ENCODE data around the gene NEK7.
"Not testable (repeated sequence)": the region's sequence is repeated elsewhere in the genome, so short reads cannot be mapped to it uniquely, and the experiment has no call there.

Gene NEK7

DNA sequence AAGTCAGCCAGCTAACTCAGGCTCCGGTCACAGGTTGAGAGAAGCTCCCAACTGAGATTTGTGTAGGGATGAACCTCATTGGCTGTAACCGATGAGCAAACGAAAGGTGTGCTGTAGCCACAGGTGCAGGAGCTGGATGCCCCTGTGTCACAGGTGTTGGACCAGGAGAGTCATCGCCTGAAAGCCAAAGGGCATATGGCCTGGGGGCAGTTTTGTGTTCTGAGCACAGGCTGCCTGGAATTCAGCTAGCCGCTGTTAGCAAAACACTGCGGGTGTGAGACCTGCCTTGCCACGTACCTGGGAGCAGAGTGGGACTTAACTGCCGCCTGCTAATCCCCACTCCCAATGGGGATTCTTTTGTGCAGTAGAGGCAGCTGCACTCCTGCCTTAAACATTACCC lies 55.3 kb downstream of the NEK7 start:
- DNase-seq, result no peak

DNA sequence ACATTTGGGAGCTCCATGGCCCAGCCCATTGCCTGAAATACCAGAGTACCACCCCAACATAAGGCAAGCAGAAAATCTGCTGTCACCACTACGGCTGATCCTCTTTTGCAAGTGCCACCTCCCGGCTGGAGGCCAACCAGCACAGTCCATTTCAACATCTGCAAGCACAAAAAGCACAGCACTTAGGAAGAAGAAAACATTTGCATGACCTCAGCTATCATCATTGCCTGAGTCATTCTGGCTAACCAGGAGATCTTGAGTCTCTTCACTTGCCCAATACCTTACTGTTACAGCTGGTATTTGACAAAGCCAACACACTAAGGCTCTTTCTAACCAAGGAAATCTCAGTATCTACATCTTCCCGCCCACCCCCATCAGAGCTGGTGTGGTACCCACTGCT lies 55.9 kb downstream of the NEK7 start:
- DNase-seq, result no peak

DNA sequence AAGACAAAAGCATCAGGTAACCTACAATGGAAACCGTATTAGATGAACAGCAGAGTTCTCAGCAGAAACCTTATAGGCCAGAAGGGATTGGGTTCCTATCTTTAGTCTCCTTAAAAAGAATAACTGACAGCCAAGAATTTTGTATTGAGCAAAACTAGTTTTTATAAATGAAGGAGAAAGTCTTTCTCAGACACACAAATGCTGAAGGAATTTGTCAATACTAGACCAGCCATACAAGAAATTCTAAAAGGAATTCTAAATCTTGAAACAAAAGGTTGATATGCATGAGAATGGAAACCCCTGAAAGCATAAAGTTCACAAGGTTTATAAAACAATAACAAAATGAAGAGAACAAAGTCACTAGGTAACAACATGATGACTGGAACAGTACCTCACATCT lies 58.1 kb downstream of the NEK7 start:
- no peak for DNase-seq

DNA sequence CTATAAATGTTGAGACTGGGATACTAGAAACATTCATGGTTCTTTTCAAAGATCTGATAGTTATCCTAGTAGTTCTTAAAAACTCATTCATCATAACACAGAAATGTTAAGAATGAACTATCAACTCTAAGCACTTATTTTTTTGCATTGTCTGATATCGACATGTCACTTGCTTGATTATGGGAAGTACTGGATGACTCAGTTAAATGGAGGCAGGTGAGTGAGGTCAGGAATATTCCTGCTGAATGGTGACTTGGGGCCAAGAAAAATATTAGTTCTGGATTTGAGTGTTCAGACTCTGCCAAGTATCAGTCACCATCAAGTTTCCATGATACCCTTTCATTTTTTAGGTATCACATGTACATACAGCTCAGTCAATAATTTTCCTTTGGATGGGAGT lies 63.6 kb downstream of the NEK7 start:
- DNase-seq, result no peak

DNA sequence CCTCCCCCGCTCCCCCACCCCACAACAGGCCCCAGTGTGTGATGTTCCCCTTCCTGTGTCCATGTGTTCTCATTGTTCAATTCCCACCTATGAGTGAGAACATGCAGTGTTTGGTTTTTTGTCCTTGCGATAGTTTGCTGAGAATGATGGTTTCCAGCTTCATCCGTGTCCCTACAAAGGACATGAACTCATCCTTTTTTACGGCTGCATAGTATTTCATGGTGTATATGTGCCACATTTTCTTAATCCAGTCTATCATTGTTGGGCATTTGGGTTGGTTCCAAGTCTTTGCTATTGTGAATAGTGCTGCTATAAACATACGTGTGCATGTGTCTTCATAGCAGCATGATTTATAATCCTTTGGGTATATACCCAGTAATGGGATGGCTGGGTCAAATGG lies 70.2 kb downstream of the NEK7 start:
- DNase-seq, result not testable (repeated sequence)

DNA sequence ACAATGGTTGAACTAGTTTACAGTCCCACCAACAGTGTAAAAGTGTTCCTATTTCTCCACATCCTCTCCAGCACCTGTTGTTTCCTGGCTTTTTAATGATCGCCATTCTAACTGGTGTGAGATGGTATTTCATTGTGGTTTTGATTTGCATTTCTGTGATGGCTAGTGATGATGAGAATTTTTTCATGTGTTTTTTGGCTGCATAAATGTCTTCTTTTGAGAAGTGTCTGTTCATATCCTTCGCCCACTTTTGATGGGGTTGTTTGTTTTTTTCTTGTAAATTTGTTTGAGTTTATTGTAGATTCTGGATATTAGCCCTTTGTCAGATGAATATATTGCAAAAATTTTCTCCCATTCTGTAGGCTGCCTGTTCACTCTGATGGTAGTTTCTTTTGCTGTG lies 70.7 kb downstream of the NEK7 start:
- DNase-seq, result not testable (repeated sequence)

DNA sequence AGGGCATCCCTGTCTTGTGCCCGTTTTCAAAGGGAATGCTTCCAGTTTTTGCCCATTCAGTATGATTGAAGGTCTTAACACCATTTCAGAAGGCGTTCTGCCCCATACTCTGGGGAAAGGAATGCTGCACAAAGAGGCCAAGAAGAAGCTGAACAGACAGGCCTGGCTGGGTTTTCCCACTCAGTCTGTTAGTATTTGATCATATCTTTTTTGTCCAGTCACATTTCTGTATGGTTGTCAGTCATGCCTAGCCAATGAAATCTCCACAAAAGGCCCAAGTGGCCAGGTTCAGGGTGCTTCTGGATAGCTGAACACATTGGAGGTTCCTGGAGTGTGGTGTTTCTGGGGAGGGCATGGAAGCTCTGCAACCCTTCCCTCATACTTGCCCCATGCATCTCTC lies 72.1 kb downstream of the NEK7 start:
- no peak for DNase-seq

DNA sequence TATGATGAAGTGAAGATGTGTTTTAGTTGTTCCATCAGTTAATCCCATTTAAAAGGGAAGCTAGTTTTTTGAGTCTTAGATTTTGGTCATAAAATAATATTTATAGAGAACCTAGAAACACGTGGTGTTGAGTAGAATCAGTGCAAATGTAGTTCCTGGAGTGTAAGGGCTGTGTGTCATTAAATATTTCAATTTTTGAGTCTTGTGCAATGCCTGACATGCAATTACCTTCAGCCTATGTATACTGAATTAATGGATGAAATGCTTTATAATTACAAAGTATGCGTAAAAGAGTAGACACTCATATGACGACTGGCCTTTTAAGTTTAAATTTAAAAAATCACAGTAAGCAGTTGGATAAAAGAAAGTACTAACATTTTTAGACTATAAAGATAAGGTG lies 75.0 kb downstream of the NEK7 start:
- DNase-seq, result no peak

DNA sequence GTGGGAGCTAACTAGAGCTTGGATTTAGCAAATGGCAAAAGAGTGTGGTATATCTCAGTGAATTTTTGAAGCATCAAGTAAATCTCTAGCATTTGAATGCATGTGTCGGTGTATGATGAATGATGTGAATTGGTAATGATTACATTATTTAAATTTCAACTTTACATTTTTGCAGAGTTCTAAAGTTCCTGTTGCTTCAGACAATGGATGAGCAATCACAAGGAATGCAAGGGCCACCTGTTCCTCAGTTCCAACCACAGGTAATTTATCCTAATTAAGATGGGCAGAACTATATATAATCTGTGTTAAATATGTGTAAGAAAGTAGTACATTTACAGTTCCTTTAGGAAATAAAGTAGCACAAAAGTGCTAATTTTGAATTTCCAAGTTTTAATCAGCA lies 75.6 kb downstream of the NEK7 start:
- no peak for DNase-seq

DNA sequence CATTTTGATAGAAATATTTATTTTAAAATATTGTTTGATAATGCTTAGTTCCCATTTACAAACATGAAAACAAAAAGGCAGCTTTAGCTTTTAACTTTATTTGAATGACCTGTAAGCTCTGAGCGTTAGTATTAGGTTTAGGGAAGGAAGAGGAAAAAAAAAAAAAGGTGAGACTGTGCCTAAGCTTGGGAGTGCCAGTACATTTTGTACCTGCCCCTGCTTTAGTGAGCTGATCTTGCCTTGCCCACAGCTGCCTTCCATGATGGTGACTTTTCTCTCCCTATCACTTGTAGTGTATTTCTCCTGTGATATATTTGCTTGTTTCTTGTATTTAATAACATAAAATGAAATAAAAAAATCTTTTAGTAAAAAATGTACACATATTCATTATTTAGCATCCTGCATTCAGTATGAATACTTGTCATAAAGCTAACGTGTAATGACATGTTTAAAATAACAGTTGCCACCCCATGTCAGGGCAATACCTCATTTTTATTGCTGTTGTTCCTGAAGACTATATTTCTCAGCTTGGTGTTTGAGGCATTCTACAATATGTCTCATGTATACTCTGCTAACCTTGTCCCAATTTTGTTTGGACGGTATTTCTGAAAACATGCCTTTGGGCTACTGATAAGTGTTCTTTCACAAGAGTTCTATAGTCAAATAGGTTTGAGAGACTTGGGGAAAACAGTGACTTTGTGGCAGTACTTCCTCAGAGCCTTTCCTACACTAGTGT lies 76.3 kb downstream of the NEK7 start:
- no peak for DNase-seq

DNA sequence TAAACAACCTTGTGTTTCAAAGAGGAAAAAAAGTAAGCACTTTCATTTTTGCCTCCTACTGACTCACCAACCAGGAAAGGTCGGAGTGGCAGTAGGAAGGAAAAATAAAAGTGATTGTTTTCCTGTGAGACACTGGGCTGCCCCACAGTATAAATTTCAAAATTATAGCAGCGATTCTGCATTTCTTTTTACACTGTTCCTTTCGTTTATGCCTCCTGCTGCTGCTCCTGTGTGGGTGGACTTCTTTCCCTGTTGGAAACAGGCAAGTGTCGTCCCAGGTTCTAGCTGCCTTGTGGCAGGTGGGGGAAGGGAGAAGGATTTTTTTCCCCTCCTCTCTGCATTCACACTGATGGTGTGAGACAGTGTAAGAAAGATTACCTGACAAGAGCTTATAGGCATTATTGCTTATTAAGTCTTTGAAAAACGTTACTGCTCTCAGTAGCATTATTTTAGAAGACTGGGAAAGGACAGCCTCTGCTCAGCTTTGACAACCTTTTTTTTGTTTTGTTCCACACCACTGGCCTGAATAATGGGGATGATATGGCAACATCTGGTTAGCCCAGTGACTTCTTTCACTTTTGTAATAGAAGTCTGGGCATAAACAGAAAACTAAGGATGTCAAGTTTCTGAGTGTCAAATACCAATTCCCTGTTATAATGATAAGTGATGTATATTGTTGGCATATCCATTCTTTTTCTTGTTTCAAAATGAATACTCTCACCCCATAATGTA lies 77.9 kb downstream of the NEK7 start:
- no peak for DNase-seq

DNA sequence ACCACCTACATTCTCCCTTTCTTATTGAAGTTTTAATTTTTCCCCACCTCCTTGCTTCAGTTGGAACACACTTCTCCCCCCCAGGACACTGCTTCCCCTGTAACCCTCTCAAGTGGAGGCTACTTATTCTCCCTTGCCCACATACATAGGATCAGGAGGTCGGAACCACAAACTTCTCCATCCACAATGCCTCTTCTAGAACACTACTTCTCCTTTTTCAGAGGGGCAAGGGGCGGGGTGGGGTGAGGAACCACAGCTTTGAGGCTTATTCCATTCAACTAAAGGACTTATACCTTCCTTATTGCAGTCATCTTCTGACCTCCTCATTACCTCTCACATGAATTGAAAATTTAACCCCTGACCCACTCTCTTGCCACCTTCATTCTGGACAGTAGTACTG lies 81.3 kb downstream of the NEK7 start:
- no peak for DNase-seq

DNA sequence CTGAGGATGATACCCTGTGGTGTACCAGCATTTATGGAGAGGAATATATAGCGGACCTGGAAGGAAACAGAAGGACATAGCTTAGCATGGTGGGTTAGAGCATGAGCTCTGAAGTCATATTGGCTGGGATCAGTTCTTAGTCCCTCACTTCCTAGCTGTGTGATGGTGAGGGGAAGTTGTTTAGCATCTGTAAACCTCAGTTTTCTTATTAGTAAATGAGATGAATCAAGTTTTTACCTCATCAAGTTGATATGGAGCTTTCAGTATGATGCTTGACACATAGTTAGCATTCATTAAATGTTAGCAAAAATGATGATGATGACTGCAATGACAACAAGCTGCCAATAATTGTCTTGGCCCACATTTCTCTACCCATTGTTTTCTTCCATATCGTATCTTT lies 84.8 kb downstream of the NEK7 start:
- no peak for DNase-seq

DNA sequence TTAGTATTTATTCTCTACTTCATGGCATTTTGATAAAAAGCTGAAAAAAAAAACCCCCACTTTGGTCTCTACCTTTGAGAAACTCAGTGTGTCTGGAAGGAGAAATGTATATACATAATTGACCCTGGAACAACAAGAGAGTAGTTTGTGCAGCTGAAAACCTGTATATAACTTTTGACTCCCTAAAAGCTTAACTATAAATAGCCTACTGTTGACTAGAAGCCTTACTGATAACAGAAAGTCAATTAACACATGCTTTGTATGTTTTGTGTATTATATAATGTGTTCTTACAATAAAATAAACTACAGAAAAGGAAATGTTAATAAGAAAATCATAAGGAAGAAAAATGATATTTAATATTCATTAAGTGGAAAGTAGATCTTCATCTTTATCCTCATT lies 88.0 kb downstream of the NEK7 start:
- DNase-seq, result no peak

DNA sequence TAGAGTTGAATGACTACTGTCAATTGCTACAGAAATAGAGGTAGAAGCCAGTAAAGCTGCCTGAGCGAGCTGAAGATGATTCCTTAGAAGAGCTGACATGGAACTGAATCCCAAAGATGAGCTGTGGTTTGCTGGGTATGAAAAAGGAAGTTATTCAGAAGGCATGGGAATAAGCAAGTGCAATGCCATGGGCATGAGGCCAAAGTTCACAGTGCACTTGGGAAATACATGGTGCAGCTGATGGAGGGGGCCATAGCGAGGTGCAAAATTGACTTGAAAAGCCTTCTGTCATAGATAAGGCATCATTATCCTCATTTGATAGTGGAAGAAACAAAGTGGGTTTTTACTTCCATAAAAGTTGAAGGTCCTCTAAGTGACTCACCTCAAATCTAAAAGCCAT lies 88.6 kb downstream of the NEK7 start:
- no peak for DNase-seq

DNA sequence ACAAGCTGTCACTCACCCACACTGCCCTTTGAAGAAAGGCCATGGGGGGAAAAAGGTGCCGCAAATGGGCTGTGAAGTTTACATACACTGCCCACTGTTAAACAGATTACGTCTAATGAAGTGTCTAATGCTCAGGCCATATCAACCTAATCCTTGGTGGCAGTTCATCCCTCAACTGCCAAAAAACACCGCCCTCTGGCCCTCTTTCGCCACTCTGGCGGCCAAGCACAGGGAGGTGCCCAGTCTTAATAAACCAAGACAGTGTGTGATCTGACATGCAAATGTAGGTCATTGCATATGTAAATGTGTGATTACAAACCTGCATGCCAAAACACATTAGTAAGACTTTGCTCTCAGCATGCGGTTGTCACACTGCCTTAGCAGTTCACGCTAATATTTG lies 89.5 kb downstream of the NEK7 start:
- DNase-seq, result no peak

DNA sequence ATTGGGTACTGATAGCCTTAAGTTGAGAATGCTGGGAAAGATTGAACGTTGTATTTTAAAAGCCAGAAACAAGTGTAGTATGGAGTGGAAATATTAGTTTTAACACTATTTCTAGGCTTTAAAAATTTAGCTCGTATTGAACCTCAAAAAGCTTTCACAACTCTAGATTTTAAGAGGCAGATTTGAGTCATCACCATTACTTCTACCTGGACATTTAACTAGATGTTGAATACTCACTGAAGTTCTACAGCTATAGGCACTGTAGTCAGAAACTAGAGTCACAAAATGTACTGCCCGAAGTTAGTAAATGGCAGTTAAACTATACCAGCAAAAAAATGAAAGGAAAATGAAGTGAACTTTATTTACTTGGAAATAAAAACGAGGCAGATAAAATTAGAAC lies 96.5 kb downstream of the NEK7 start:
- DNase-seq, result no peak

DNA sequence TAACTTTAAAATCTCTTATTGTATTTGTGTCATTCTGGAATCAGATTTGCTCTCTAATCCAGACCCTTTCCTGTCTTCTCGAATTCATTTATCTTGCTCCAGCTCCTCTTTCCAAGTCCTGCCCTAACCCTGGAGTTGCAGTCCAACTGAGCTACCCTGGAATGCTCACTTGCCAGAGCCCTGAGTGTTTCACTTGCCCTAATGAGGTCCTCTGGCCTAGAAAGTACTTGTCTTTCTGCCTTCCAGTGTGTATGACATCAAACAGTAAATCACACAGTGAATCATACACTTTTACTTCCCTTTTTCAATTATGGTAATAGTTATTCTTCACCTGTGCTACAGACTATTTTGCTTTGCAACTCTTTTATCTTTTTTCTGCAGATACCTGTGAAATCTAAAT lies 96.9 kb downstream of the NEK7 start:
- DNase-seq, result no peak

DNA sequence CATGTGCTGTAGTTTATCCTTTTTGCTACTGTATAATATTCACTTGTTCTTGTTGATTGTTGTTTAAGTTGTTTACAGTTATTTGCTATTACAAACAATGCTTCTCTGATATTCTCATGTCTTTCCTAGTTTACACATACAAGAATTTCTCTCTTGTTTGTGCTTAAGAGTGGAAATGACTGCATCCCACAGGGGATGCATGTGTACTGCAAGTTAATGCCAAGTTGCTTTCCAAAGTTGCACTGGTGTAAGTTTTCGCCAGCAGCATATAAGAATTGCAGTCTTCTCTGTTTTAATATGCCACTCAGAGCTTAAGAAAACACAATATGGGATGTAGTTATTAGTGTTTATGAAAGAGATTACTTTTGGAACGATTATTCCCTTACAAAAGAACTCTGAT lies 97.7 kb downstream of the NEK7 start:
- DNase-seq, result no peak

DNA sequence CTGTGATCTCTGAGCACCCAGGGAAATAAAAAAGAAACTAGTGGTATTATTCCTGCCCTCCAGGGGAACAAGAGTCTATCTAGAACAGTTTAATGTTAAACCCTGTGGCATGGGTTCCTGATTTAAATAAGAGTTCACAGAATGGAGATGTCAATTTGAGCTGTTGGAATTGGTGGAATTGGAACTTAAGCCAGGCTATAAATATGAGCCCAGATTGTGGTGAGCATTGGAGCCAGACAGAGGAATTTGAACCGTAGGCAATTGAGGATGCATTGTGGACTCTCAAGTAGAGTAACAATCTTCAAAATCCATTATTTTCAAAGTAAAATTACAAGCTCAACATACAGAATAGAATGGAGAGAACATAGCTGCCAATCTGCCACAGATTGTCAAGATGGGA lies 98.2 kb downstream of the NEK7 start:
- no peak for DNase-seq

DNA sequence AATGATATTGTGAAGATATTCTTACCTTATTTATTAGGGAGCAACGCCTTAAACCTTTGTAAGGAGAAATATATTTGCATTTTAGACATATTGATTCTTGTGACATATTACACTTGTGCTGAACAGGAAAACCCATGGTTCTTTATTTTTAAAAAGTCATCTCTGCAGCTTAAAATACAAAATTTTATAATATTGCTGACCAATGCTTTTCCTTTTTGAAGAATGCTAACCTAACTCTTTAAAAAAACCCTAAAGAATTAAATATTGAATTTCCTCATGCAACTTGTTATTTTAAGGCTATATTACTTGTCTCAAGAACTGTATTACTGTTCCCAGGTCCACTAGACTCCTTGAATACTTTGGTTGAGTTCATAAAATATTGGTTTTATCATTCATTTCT lies 99.0 kb downstream of the NEK7 start:
- no peak for DNase-seq

DNA sequence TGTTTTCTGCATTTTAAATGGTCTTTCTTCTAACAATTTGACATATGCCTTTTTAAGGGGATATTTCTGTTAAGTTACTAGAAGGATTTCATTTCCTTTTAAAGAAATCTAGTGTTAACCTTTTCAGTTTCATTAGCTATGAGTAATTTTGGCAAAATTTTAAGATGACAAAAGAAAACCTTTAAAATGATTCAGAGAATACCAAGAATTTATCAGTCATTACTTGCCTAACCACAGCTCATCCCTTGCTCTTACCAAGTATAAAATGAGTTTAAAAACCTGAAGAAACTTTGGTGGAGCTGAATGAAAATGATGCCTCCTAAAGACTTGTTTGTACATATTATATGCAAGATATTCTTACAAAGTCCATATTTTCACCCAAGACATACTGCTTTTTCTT lies 101.7 kb downstream of the NEK7 start:
- no peak for DNase-seq

DNA sequence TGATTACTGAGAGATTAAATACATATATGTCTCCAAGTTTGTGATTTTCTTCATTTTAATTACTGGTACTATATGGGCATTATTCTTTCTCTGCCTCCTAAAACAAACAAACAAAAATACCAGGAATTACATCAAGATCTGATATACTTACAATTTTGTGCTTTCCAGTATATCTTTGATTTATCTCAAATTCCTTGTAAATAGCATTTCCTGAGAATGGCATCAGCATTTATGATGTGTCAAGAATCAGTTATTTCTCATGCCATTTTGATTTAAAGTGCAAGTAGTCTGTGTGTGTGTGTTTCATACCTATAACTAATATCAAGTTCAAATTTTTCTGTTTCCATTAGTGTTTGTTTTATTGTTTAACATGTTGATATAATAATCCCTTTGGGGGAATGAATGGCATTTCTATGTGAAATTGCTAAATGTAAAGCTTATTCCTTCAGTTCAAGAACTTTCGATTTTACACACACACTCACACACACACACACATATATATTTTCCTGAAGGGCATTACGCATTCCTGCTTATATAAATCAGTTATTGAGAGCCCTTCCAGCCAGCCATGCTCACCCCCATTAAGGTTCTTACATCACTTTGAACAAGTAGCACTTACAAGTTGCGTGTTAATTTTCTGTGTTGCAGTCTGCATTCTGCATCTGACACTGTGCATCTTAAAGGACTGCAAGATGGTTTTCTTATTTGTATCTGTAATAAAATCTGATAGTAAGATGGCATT lies 102.7 kb downstream of the NEK7 start:
- DNase-seq, result no peak

DNA sequence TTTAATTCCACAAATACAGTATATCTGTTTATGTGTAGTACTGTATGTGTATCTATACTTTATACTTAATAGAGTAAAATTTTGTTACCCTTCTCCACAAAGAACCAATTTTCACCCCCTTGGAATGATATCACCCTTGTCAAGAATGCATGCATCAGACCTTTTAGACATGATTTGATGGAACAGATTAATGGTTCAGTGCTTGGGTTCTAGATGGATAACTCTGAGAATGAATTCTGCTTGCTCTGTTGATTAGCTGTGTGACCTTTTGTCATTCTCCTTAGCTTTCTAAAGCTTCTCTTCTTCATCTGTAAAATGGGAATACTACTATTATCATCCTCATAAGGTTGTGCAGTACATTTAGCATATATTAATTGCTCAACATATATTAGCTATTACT lies 105.1 kb downstream of the NEK7 start:
- no peak for DNase-seq
